Suppressor macrophage (primary cell): Measurements from ENCODE around the gene FUCA1.

ENCODE experiments used
- DNase-seq, 4 experiments: peaks; one replicate each; pipeline ENCODE4 v3.0.0-alpha.2; 2020 to 2022

Gene FUCA1

GRCh38 chr1:23801338-23801748 lies 66.7 kb downstream of the FUCA1 start:
- DNase-seq, result peak in 3 of 4 experiments; percentile 44 to 63 (median 51)

DNA sequence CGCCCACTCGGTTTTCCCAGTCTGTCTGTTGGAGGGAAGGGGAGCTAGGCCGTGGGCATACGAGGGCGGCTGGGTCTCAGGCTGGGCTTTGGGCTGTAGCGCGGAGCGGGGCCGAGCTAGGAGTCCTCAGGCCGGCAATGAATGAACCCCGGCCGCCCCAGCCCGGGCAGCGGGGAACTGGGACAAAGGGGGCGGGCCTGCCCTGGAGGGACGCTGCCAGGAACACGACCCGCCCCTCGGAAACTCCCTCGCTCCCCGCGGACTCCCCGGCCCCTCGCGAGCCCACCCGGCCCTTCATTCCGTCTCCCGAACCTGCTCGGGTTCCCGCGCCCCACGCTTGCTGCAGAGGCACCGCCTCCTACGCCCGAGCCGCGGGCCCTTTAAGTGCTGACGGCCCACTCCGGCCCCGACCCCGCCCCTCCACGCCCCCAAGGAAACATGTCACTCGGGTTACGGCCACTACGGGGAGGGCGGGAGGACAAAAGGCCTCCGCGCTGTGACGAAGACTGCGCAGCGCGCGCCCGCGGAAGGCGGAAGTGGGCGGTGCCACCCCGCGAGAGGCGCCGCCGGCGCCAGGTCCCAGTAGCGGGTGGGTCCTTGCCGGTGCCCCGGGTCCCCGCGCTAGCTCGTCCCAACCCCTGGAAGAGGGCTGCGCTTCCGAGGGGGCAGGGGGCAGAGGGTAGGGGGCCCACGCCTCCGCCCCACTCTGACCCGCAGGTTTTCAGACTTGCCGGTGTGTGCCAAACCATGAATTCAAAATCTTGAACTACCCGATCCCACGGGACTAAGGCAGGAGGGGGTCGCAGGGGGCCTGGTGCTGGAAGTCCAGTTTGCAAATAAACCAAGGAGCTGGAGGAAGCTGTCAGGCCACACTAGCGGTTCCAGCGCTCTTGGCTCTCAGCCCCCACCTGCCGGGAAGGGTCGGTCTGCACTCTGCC lies 67.4 kb downstream of the FUCA1 start, which contains the start of gene GALE:
Gene GALE (minus strand): TSS at position 355 of the 938 bp plus-strand sequence. CDS start 1,747 bp downstream, outside the sequence.
- DNase-seq, result peak; percentile 96 to 98 (median 97)

DNA sequence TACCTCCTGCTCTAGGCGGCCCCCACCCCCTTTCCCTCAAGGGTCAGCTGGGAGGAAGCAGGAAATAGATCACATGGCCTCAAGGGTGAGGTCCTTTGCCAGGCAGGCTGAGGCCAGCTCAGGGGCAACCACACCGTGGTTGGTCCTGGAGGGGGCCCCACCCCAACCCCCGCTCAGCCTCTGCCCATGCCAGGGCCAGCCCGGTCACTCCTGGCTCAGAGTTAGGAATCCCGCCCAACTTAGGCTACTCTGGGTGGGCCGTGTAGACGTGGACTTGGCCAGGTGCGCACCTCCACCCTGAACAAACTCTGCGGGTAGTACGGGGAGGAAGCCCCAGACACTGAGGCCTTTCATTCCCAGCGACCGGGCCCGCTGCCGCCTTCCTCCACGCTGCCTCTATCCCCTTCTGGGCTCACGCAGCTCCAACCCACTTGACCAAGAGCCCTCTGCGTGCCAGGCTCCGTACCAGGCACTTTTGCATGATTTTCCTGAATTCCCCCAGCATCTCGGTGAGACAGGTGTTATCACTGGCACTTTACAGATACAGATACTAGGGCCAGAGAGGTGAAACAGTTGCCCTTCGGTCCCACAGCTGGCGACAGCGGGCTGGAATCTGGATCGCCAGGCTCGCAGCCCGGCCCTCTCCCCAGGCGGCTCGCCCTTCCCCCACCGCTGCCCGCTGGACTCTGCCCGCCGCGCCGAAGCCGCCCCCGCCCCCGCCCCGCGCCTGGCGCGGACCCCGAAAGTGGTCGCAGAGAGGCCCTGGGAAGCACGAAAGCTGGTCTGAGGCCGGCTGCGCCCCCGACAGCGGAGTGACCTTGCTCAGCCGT lies 68.3 kb downstream of the FUCA1 start:
- DNase-seq, result peak in 3 of 4 experiments; percentile 61 to 72 (median 70)

GRCh38 chr1:23799255-23799569 lies 68.9 kb downstream of the FUCA1 start:
- DNase-seq, result no peak

DNA sequence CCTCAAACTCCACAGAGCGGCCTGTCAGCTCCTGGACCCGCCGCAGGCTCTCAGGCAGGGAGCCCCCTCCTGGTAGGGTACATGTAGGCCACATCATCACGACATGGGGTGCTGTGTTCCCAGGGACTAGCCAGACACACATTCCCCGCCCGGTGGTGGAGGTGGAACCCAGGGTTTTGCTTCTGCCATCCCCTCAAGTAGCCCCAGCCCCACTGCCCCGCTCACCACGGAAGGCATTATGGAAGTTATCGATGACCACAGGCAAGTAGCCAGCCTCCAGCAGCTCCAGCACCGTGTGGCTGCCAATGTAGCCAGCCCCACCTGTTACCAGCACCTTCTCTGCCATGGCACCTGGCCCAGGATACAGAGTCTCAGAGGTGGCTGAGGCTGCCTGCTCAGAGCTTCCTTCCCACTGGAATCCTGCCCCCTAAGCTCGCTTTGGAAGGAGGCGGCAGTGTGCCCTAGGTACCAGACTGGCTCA lies 69.4 kb downstream of the FUCA1 start:
- peak in 2 of 4 experiments; percentile 29 to 44 for DNase-seq

DNA sequence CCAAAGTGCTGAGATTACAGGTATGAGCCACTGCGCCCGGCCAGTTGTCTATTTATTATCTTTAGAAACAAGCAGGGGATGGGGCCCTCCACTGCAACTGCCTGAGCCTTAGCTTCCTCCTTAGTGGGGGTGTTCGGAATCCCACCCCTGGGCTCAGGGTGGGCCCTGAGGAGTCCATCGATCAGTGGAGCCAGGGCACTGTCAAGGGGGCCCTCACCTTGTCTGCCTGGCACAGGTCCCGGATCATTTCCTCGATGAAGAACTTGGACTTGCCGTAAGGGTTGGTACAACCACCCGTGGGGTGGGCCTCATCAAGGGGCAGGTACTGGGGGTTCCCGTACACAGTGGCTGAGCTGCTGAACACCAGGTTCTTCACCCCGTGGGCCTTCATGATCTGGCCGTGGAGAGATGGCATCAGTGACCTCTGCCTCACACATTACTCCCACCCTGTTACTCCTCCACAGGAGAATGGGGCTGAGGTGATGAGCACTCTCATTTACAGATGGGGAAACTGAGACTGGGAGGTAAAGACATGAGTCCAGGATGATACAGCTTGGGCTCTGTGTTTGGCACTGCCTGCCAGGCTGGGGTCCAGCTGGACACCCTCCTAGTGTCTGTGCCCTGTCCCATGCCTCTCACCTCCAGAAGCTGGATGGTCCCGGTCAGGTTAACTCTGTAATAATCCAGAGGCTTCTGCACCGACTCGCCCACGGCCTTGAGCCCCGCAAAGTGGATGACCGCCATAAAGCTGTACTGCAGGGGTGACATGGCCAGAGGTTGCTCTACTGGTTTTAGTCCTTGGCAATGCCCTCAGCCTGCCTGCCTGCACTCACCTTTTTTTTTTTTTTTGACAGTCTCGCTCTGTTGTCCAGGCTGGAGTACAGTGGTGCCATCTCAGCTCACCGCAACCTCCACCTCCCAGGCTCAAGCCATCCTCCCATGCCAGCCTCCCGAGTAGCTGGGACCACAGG lies 70.3 kb downstream of the FUCA1 start:
- DNase-seq, result no peak

DNA sequence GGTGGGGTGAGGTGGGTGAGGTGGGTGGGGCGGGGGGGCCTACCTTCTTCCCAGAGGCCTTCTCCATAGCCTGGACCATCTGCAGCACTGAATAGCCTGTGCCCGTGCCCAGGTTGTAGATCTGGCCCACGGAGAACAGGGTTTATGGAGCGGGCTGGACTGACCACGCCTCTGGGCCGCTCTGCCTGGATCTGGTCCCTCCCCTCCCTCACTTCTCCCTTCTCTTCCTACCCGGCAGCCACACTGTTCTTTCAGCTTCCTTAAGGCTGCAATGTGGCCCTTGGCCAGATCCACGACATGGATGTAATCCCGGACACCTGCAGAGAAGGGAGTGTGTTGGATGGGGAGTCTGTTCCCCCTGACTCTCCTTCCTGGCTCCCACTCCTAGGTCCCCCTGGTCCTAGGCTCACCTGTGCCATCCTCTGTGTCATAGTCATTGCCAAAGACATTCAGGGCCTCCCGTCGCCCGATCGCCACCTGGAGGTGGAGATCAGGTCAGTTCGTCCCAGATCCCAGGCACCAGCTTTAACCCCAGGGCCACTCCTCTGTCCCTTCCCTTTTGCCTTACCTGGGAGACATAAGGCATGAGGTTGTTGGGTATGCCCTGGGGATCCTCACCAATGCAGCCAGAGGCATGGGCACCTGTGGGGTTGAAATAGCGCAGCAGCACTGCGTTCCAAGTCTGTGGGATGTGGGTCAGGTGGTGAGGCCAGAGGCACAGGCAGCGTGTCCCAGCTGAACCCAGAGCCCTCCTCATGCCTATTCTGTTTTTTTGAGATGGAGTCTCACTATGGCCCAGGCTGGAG lies 71.4 kb downstream of the FUCA1 start:
- DNase-seq, result no peak

- DNase-seq, result no peak
Measured at GRCh38 chr1:23795676-23796465, 72.2 kb downstream of the FUCA1 start.
